HG03378 (cell line): ENCODE data around the gene HTR3B.
"Not testable (repeated sequence)": the region's sequence is repeated elsewhere in the genome, so short reads cannot be mapped to it uniquely, and the experiment has no call there.

Experiments
- ATAC-seq: cut with Tn5 transposase; IDR thresholded peaks from one replicate; pipeline ENCODE4 v1.9.1; 2021; ENCODE audit warnings: mild to moderate bottlenecking, moderate library complexity; ENCODE audit not compliant: unreplicated experiment

Gene HTR3B

GRCh38 chr11:113881856-113882255 is 22.7 kb upstream of the HTR3B start:
- ATAC-seq, result no peak

- no peak for ATAC-seq
Observed at GRCh38 chr11:113884361-113884836, 20.2 kb upstream of the HTR3B start.

- ATAC-seq, result no peak
Observed at GRCh38 chr11:113885897-113886296, 18.7 kb upstream of the HTR3B start.

DNA sequence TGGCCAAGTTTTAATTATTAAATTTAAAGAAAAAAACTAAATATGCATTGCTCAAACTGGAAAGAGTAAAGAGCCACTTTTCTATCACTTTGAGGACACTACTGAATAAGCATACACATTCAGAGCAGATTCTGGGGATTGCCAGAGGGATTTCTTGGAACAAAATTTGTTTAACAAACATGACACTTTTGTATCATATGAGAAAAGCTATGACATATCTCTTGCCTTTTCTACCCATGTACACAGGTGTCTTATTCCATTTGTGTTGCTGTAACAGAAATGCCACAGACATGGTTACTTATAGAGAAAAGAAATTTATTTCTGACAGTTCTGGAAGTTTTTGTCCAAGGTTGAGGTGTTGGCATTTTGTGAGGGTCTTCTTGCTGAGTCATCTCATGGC is 15.7 kb upstream of the HTR3B start:
- no peak for ATAC-seq

GRCh38 chr11:113894421-113894996 is 10.1 kb upstream of the HTR3B start:
- ATAC-seq, result no peak

GRCh38 chr11:113895367-113896155 is 9.0 kb upstream of the HTR3B start:
- ATAC-seq, result no peak

- ATAC-seq, result no peak
Observed at GRCh38 chr11:113896156-113896879, 8.3 kb upstream of the HTR3B start.

DNA sequence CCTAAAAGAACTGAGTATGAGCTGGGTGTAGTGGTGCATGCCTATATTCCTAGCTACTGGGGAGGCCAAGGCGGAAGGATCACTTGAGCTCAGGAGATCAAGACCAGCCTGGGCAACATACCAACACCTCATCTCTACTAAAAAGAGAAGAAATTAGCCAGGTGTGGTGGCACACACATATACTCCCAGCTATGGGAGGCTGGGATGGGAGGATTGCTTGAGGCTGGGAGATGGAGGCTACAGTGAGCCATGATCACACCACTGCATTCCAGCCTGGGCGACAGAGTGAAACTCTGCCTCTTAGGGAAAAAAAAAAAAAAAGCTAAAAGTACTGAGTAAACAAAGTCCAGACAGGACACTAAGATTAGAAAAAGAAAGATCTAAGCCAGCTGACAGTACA is 3.5 kb upstream of the HTR3B start:
- ATAC-seq, result no peak

DNA sequence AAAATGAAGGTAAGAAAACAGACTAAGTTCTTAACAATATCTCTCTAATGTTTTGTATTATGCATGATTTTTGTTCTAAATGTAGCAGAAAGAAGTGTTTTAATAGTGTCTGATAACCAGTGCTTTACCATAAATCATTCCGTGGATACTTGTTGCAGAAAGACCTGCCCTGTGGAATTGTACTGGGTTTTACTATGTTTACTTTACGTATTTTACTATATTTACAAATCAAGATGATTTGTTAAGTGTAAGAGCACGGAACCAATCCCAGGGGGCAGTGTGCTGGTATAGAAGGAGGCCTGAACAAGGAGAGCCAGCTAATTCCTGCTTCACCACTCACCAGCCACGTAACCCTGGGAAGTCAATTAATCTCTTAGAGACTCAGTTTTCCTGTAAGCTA is 1.4 kb downstream of the HTR3B start:
- ATAC-seq, result no peak

GRCh38 chr11:113906516-113906915 is 1.9 kb downstream of the HTR3B start:
- no peak for ATAC-seq

DNA sequence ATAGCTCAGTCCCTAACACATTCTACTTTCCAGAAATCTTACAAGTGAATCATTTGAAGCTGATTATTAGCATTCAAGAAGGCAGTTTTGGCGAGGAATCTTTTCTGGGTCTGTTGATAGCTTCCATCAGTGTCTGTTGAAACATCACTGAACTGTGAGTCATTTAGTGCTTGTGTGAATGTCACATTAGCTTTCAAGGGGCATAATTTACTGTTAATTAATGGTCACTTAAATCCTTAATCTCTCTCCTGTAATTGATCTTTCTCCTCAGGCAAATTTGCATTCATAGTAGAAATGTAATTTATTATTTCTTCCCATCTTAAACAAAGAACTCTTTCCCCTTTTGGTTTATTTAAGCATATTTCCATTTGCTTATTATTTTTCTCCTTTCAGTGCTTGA is 2.6 kb downstream of the HTR3B start:
- no peak for ATAC-seq

DNA sequence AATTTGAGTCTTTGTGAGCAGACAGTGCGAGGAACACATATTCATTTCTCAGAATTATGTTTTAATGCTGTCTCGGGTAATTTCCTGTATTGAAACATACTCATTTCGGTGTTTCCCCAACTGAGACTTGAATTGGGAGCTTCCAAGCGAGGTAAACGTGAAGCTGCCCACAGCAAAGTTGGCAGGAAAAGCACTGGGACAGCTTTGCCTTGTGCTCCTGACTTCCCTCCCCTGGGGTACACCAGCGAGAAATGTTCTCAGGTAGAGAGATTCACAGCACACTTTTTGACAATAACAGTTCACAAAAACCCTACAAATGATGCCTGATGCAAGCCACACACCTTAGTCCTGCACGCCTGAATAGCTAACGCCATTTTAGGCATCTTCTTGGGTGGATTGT is 3.1 kb downstream of the HTR3B start:
- ATAC-seq, result no peak

- ATAC-seq, result no peak
Observed at GRCh38 chr11:113908098-113908497, 3.5 kb downstream of the HTR3B start.

GRCh38 chr11:113911491-113911890 is 6.9 kb downstream of the HTR3B start:
- ATAC-seq, result not testable (repeated sequence)

DNA sequence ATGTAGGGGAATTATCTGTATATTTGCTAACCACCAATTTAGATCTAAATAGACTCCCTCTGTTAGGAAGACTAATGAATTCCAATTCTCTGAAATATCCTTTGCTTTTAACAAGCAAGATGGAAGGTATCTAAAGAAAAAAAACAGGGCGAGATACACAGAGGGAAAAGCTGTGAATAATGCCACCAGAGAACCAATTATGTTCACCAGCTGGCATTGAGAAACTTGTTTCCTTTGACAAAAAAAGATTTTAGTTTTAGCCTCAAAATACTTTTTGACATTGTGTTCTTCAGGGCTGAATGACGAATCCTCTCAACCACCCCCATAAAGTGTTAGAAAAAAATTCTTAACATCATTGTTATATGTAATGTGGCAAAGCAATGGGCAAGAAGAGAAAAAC is 19.0 kb downstream of the HTR3B start:
- ATAC-seq, result no peak

DNA sequence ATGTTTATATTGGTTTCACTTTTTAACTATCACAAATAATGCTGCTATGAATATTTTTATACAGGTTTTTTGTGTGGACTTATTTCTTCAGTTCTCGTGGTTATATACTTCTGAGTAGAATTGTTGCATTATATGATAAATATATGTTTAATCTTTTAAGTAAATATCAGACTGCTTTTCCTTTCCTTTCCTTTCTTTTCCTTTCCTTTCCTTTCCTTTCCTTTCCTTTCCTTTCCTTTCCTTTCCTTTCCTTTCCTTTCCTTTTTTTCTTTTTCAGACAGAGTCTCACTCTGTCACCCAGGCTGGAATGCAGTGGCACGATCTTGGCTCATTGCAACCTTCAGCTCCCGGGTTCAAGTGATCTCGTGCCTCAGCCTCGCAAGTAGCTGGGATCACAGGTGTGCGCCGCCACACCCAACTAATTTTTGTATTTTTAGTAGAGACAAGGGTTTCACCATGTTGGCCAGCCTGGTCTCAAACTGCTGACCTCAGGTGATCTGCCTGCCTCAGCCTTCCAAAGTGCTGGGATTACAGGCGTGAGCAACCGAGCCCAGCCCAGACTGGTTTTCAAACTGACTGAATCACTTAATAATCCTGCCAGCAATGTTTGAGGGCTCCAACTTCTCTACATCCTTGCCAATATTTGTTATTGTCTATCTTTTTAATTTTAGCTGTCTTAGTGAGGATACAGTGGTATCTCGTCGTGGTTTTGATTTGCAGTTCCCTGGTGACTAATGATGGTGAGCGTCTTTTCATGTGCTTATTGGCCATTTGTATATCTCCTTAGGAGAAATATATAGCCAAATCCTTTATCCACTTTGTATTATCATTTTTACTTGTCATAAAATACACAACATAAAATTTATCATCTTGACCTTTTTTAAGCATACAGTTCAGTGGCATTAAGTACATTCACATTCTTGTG is 21.9 kb downstream of the HTR3B start:
- ATAC-seq, result no peak

DNA sequence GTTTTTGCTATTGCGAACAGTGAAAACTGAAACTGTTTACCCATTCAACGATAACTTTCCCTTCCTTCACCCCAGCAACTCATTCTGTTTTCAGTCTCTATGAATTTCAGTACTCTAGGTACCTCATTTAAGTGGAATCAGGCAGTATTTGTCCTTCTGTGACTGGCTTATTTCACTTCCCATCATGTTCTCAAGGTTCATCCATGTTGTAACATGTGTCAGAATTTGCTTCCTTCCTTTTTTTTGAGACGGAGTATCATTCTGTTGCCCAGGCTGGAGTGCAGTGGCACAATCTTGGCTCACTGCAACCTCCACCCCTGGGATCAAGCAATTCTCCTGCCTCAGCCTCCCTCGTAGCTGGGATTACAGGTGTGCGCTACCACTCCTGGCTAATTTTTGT is 23.7 kb downstream of the HTR3B start:
- ATAC-seq, result no peak

- no peak for ATAC-seq
Observed at GRCh38 chr11:113932788-113933187, 28.2 kb downstream of the HTR3B start.

DNA sequence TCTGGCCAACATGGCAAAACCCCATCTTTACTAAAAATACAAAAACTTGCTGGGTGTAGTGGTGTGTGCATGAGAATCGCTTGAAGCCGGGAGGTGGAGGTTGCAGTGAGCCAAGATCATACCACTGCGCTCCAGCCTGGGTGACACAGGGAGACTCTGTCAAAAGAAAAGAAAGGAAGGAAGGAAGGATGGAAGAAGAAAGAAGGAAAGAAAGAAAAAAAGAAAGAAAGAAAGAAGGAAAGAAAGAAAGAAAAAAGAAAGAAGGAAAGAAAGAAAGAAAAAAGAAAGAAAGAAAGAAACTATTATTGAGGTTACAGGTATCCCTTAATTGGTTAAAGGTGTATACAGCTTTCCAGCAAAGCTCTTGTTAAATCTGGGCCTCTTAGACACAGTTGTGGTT is 29.6 kb downstream of the HTR3B start:
- not testable (repeated sequence) for ATAC-seq

DNA sequence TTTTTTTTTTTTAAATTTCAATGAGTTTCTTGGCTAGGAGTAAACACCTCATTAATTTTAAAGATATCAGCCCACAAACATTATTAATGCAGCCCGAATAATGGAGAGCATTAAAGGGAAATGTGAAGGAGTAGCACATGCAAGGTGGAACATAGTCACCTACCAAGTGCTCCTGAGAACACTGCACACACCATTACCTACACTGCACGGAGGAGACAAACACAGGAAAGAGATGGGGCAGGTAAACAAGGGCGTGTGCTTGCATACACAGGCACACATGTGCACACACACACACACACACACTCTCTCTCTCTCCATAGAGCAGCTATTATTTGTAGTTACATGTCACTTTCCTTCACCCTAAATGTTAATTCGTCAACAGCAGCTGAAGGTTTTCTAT is 30.2 kb downstream of the HTR3B start:
- no peak for ATAC-seq

DNA sequence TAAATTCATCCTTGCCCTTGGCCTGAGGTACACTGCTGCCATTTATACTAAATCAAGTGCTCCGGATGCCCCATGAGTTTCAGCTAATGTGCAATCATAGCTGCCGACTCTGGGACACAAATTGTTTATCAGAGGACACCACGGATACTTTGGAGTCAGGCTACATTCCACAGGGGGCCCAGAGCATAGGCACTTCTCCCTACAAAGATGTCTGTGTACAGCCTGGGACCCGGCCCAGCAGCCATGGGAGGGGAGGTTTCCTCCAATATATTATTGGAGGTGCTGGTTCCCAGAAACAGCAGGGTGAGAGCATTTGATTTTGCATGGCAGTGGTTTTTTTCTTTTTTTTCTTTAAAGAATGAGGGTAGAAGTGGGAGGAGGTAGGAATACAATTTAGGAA is 31.3 kb downstream of the HTR3B start:
- ATAC-seq, result no peak
